ENCODE results near the gene FANCI. TPM values are rescaled to one million over a fixed set of nuclear protein-coding genes. Genes with fewer than 3 reads are reported as not detected.

Gene FANCI
- total RNA-seq, 3 donors from 2014 or later, result 7.6 to 9.9 (median 7.9) TPM

- Histone ChIP-seq H3K36me3 (peaks cover 3% of the 10 kb centered on the region), H3K27ac (peak within 1 kb of the TSS; percentile 90 to 97), H3K4me1 (peaks cover 6 to 12% of the 10 kb centered on the region in 2 donors), H3K9me3 (no peaks in the 10 kb centered on the region), H3K27me3 (no peaks in the 10 kb centered on the region), H3K4me3 (peak within 1 kb of the TSS; percentile 72 to 97 (median 94))
- peak; percentile 98 to 99 for DNase-seq (ENCODE audit: low spot score in 2 of 2)
- TF ChIP-seq POLR2A (IDR thresholded peaks at IDR 0.05) (peak; percentile 66), POLR2AphosphoS5 (IDR thresholded peaks at IDR 0.05) (peak; percentile 93 to 98 (median 97))
- TF ChIP-seq, protein P1, sequence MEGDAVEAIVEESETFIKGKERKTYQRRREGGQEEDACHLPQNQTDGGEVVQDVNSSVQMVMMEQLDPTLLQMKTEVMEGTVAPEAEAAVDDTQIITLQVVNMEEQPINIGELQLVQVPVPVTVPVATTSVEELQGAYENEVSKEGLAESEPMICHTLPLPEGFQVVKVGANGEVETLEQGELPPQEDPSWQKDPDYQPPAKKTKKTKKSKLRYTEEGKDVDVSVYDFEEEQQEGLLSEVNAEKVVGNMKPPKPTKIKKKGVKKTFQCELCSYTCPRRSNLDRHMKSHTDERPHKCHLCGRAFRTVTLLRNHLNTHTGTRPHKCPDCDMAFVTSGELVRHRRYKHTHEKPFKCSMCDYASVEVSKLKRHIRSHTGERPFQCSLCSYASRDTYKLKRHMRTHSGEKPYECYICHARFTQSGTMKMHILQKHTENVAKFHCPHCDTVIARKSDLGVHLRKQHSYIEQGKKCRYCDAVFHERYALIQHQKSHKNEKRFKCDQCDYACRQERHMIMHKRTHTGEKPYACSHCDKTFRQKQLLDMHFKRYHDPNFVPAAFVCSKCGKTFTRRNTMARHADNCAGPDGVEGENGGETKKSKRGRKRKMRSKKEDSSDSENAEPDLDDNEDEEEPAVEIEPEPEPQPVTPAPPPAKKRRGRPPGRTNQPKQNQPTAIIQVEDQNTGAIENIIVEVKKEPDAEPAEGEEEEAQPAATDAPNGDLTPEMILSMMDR (IDR thresholded peaks at IDR 0.05), result peak in 1 of 3 donors; percentile 14
- intact Hi-C loops (cut with DNase I; ENCODE audit: low total_unique reads), result loop anchor here (5.0 kb wide), 1 partner anchor 338 kb away; no protein-coding TSS in a partner anchor
Measured at GRCh38 chr15:89334510-89335297, 90.9 kb downstream of the FANCI start, which contains the start of gene POLG. Gene POLG, minus strand, starts transcription at chr15:89334824. Its CDS starts 1,070 bp downstream, at chr15:89333754.

- DNase-seq (ENCODE audit: low spot score in 2 of 2), result peak in 1 of 2 donors; percentile 36
- intact Hi-C loops (cut with DNase I; ENCODE audit: low total_unique reads), result no loop called here
- Histone ChIP-seq H3K36me3 (no peaks in the 10 kb centered on the region), H3K27ac (peak overlapping the region; percentile 78 to 90), H3K27me3 (no peaks in the 10 kb centered on the region), H3K4me1 (peaks cover 6 to 12% of the 10 kb centered on the region in 2 donors), H3K4me3 (peak overlapping the region; percentile 72 to 97 (median 94)), H3K9me3 (no peaks in the 10 kb centered on the region)
- no peak for TF ChIP-seq POLR2A (IDR thresholded peaks at IDR 0.05)
- TF ChIP-seq, protein P1 (IDR thresholded peaks at IDR 0.05), result no peak
- no peak for TF ChIP-seq POLR2AphosphoS5 (IDR thresholded peaks at IDR 0.05)
Measured at GRCh38 chr15:89335298-89336041, 91.7 kb downstream of the FANCI start.

GRCh38 chr15:89338036-89338435, 94.3 kb downstream of the FANCI start:
- no peaks in the 10 kb centered on the region for H3K9me3 ChIP-seq
- H3K27me3 ChIP-seq, result no peaks in the 10 kb centered on the region
- intact Hi-C loops (cut with DNase I; ENCODE audit: low total_unique reads), result no loop called here
- DNase-seq (ENCODE audit: low spot score in 2 of 2), result no peak
- H3K36me3 ChIP-seq, result no peaks in the 10 kb centered on the region
- peaks cover 5% of the 10 kb centered on the region in 2 donors for H3K4me1 ChIP-seq
- no peak overlapping the region for H3K4me3 ChIP-seq
- no peak overlapping the region for H3K27ac ChIP-seq
- TF ChIP-seq POLR2AphosphoS5 (IDR thresholded peaks at IDR 0.05) (no peak), POLR2A (IDR thresholded peaks at IDR 0.05) (no peak)
- TF ChIP-seq, protein P1 (IDR thresholded peaks at IDR 0.05), result no peak

GRCh38 chr15:89340573-89340972, 96.8 kb downstream of the FANCI start:
- Histone ChIP-seq H3K4me1 (no peaks in the 10 kb centered on the region), H3K4me3 (no peak overlapping the region), H3K27ac (no peak overlapping the region), H3K9me3 (no peaks in the 10 kb centered on the region), H3K27me3 (no peaks in the 10 kb centered on the region), H3K36me3 (no peaks in the 10 kb centered on the region)
- no peak for TF ChIP-seq POLR2AphosphoS5 (IDR thresholded peaks at IDR 0.05)
- TF ChIP-seq, protein P1 (IDR thresholded peaks at IDR 0.05), result no peak
- no peak for TF ChIP-seq POLR2A (IDR thresholded peaks at IDR 0.05)
- DNase-seq (ENCODE audit: low spot score in 2 of 2), result no peak
- intact Hi-C loops (cut with DNase I; ENCODE audit: low total_unique reads), result no loop called here
